22Rv1 (cell line): ENCODE data around the gene NBDY.

Source experiments
- CTCF ChIP-seq: fragments of 450-650 bp; IDR thresholded peaks from 2 replicates; pipeline ENCODE4 v1.5.1; 2017; ENCODE audit warnings: mild to moderate bottlenecking
- ZFX ChIP-seq: fragments of 450-650 bp; IDR thresholded peaks from 2 replicates; pipeline ENCODE4 v1.6.1; 2017; ENCODE audit warnings: antibody characterized with exemption, borderline replicate concordance

GRCh38 chrX:56758456-56758855 is 29.4 kb downstream of the NBDY start:
- TF ChIP-seq CTCF (no peak), ZFX (no peak)
